GM10266 (cell line): ENCODE data around the gene ASXL3.

Experiments used
- DNase-seq: peaks from one replicate; pipeline ENCODE4 v3.0.0; 2012; ENCODE audit errors: extremely low spot score
- TF ChIP-seq, protein P1 (sequence below): IDR thresholded peaks from 2 replicates; pipeline ENCODE4 v1.5.1; 2012; ENCODE audit warnings: mild to moderate bottlenecking, low read depth; ENCODE audit not compliant: control insufficient read depth, insufficient read depth; ENCODE audit errors: missing control alignments

ASXL3 gene

DNA sequence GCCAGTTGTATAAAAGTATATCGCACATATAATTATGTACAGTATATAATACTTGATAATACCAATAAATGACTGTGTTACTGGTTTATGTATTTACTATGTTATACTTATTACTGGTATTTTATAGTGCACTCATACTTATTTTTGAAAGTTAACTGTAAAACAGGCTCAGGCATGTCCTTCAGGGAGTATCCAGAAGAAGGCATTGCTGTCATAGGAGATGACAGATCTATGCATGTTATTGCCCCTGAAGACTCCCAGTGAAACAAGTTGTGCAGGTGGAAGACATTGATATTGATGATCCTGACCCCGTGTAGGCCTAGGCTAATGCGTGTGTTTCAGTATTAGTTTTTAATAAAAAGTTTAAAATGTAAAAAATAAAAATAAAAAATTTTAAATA is 20.3 kb upstream of the ASXL3 start:
- TF ChIP-seq, protein P1, sequence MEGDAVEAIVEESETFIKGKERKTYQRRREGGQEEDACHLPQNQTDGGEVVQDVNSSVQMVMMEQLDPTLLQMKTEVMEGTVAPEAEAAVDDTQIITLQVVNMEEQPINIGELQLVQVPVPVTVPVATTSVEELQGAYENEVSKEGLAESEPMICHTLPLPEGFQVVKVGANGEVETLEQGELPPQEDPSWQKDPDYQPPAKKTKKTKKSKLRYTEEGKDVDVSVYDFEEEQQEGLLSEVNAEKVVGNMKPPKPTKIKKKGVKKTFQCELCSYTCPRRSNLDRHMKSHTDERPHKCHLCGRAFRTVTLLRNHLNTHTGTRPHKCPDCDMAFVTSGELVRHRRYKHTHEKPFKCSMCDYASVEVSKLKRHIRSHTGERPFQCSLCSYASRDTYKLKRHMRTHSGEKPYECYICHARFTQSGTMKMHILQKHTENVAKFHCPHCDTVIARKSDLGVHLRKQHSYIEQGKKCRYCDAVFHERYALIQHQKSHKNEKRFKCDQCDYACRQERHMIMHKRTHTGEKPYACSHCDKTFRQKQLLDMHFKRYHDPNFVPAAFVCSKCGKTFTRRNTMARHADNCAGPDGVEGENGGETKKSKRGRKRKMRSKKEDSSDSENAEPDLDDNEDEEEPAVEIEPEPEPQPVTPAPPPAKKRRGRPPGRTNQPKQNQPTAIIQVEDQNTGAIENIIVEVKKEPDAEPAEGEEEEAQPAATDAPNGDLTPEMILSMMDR: no peak
- no peak for DNase-seq

DNA sequence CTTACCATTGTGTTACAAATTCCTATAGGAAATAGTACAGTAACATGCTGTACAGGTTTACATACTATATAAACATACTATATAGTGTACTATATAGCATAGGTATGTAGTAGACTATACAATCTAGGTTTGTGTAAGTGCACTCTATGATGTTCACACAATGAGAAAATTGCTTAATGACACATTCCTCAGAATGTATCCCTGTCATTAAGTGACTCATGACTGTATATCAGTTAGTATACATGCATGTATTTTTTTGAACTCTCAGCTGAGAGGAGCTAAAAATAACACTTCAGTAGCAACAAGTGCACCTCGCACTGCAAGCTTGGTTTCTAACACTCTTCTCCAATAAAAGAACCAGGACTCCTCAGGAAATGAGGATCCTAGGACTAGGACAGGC is 19.5 kb upstream of the ASXL3 start:
- no peak for DNase-seq
- TF ChIP-seq, protein P1: no peak

DNA sequence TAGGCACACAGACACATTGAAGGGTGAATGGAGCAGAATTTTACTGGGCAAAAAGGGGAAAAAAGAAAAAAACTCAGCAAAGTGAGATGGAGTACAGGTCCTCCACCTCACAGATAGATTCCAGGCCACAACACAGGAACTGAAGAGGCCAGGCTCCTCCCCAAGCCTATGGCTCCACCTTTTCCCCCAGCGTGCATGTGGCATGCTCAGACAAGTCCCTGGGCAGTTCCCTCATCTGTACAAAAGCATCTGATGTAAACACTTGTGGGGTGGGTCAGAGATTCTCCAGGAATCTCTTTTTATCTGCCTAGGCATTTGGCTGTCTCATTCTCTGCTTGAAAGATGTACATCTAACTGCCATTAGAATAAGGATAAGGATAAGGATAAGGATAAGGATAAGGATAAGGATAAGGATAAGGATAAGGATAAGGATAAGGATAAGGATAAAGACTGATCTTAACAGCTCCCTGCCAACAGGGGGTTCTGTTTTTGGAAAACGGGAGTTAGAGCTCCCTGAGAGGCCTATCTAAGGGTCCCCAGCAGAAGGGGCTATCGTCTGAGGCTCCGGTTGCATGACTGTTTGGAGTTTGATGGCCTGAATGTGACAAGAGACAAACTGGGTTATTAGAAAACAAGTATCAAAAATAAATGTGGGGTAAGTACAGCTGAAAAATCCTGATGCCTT is 17.2 kb upstream of the ASXL3 start:
- TF ChIP-seq, protein P1: no peak
- DNase-seq: no peak

DNA sequence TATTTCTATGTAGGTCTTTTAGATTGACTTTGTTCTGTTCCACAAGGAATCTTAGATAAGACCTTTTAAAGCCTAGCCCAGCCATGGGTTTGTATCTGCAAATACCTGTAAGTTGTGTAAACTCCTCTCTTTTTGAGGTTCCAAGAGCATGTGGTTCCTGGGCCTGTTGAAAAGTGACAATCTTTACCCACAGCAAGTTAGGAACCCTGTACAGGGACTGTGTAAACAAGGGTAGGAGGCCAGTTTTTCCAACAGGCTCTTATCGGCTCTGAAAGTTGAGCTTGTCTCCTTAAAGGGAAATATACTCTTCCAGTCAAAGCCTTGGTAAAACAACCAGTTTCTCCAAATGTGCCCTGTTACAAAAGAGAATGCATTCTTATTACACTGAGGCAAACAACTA is 15.3 kb upstream of the ASXL3 start:
- TF ChIP-seq, protein P1: no peak
- no peak for DNase-seq

DNA sequence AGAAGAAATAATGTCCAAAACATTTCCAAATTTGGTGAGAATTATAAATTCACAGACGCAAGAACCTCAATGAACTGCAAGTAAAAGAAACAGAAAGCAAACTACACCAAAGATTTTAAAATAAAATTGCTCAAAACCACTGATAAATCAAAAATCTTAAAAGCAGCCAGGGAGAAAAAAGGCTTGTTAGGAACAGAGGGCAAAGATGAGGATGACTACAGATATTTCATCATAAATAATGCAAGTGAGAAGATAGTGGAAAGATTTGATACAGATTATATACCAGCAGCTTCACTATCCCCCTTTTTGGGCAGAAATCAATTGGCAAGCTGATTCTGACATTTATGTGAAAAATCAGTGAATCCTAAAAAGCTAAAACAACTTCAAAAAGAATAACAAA is 10.3 kb upstream of the ASXL3 start:
- no peak for DNase-seq
- TF ChIP-seq, protein P1: no peak

DNA sequence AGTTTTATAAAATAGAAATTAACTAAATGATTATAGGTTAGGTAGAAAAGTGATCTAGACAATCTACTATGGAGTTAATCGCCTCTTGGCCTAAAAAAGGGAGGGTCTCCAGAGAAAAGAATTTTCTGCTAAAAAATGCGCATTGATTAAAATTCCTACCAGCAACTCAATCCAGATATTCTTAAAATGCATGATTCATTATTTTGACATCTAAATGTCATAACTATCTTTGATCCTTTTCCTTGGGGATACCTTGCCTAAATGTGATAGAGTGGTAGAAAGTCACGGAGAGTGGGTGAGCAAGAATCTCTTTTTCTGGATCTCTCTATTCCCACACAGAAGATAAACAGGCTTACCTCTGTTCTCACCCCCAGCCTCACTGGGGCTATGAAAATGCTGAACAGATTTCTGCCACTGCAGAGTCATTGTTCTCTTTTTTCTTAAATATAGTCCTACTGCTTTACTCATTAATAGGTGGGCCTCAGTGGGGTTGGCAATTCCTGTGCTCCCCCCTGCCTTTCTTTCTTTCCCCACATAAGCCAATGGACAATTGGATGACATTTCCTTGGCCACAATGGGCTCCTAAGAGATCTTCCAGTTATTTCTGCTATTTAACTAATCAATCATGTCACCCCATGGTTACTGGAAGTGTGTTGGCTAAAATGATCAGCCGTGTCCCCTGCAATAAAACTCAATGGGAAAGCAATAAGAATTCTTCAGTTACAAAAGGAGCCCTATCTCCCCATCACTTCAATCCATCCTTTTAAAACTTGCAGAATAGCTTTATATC is 5.8 kb upstream of the ASXL3 start:
- no peak for DNase-seq
- TF ChIP-seq, protein P1: no peak

DNA sequence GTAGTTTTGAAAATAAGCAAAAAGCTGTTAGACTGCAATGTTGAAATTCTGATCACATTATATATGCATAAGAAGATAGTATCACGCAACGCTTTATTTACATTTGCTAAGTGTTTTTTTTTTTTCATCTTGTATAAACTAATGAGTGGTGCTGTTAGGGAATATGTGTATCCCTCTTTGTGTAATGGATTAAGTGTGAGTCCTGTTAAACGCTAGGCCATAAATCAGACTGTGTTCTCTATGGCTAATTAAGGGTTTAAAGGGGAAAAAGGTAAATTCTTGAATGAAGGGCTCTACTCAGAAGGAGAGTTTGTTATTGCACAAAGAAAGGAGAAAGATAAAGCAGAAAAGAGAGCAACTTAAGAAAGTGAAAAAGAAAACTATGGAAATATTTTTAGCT is 4.8 kb upstream of the ASXL3 start:
- no peak for DNase-seq

More for the DNA sequence above, 4.8 kb upstream of the ASXL3 start:
- TF ChIP-seq, protein P1: no peak
